Endothelial cell of umbilical vein (primary cell): ENCODE results near the gene SF3B4. TPM values are rescaled to one million over a fixed set of nuclear protein-coding genes. Genes with fewer than 3 reads are reported as not detected.

Experiments used
- BruUV-seq: library from RNA; stranded (reverse); fragments of 400-500 nt; replicated peaks from 2 replicates; lab custom pipeline; 2021; lab: Mats Ljungman, UMichigan
- CTCF ChIA-PET: fragments of 300-600, 350-600 bp; sonication (Branson Sonifier 250); formaldehyde crosslinking; loops from one replicate; lab custom pipeline; 2021; ENCODE audit warnings: antibody characterized with exemption, inconsistent platforms; lab: Charles Lee
- POLR2A ChIA-PET: fragments of 300-600, 350-600 bp; sonication (Branson Sonifier 250); formaldehyde crosslinking; loops from one replicate; lab custom pipeline; 2021; ENCODE audit warnings: antibody characterized with exemption, inconsistent platforms; lab: Charles Lee
- DNase-seq: peaks from one replicate; pipeline ENCODE4 v3.0.0-alpha.2; 2011; ENCODE audit warnings: low read depth, low spot score
- FAIRE-seq: peaks from 2 replicates; lab custom pipeline; 2011; peaks lifted over from hg19 to GRCh38; lab: Jason Lieb, UNC
- H2AFZ ChIP-seq: 2 replicates; pipeline ENCODE4 v1.6.0; 2012; ENCODE audit warnings: low read depth, low read length, control low read depth, inconsistent platforms
- H3K27ac ChIP-seq: 2 replicates; pipeline ENCODE4 v1.5.1; 2011; ENCODE audit warnings: low read depth, mild to moderate bottlenecking, control low read depth, low read length, moderate library complexity; ENCODE audit not compliant: insufficient read depth
- H3K27me3 ChIP-seq, 2 experiments: 2 replicates each; pipeline versions ENCODE4 v1.6.0 to v1.6.1; 2011; ENCODE audit warnings: low read length in 2 of 2, mixed read lengths in 1 of 2; ENCODE audit not compliant: control insufficient read depth in 2 of 2, insufficient read depth in 2 of 2
- H3K36me3 ChIP-seq, 2 experiments: 2 replicates in 1 of 2; 3 replicates in 1 of 2; pipeline ENCODE4 v1.5.1; 2011; ENCODE audit warnings: low read length in 2 of 2, mild to moderate bottlenecking in 1 of 2, moderate library complexity in 1 of 2; ENCODE audit not compliant: control insufficient read depth in 2 of 2, insufficient read depth in 2 of 2; ENCODE audit errors: extremely low read depth in 1 of 2
- H3K4me1 ChIP-seq: 3 replicates; pipeline ENCODE4 v1.5.1; 2011; ENCODE audit warnings: mild to moderate bottlenecking, low read length; ENCODE audit not compliant: control insufficient read depth, insufficient read depth; ENCODE audit errors: extremely low read depth
- H3K4me2 ChIP-seq: 2 replicates; pipeline ENCODE4 v1.6.1; 2011; ENCODE audit warnings: low read length, control low read depth, mixed read lengths; ENCODE audit not compliant: insufficient read depth
- H3K4me3 ChIP-seq, 3 experiments: fragments of 200-600 bp in 1 of 3; sonication (generic), shearing (Covaris generic) in 1 of 3; replicated peaks in 1 of 3; 2 replicates each; pipeline ENCODE4 v1.5.1; 2011 to 2016; ENCODE audit warnings: control low read depth in 3 of 3, low read length in 3 of 3, mild to moderate bottlenecking in 2 of 3, inconsistent platforms in 1 of 3, low read depth in 1 of 3, moderate library complexity in 1 of 3; ENCODE audit not compliant: insufficient read depth in 1 of 3
- H3K79me2 ChIP-seq: 2 replicates; pipeline ENCODE4 v1.6.0; 2012; ENCODE audit warnings: low read length, inconsistent platforms; ENCODE audit not compliant: control insufficient read depth, insufficient read depth
- H3K9ac ChIP-seq: replicated peaks from 2 replicates; pipeline ENCODE3; 2011; ENCODE audit warnings: low read length, control low read depth; ENCODE audit not compliant: insufficient read depth; ENCODE audit errors: extremely low read depth
- H3K9me1 ChIP-seq: replicated peaks from 3 replicates; pipeline ENCODE4 v1.6.0; 2011; ENCODE audit warnings: mild to moderate bottlenecking, low read length; ENCODE audit not compliant: control insufficient read depth, insufficient read depth; ENCODE audit errors: extremely low read depth
- H3K9me3 ChIP-seq: replicated peaks from 2 replicates; pipeline ENCODE4 v1.5.1; 2012; ENCODE audit warnings: low read length, inconsistent platforms; ENCODE audit not compliant: control insufficient read depth, insufficient read depth
- H4K20me1 ChIP-seq: replicated peaks from 2 replicates; pipeline ENCODE3; 2011; ENCODE audit warnings: mild to moderate bottlenecking, low read length; ENCODE audit not compliant: control insufficient read depth, insufficient read depth; ENCODE audit errors: extremely low read depth
- CTCF ChIP-seq, 2 donors: IDR thresholded peaks; 1 replicate in 1 of 2; 2 replicates in 1 of 2; pipeline ENCODE4 v1.5.1; 2011; ENCODE audit warnings: low read length in 2 of 2, mild to moderate bottlenecking in 2 of 2, moderate library complexity in 2 of 2, control low read depth in 1 of 2, inconsistent platforms in 1 of 2, low read depth in 1 of 2; ENCODE audit not compliant: insufficient read depth in 1 of 2; ENCODE audit errors: extremely low read depth in 1 of 2
- EZH2 ChIP-seq: IDR thresholded peaks from 2 replicates; pipeline ENCODE4 v1.6.1; 2012; ENCODE audit warnings: borderline replicate concordance, low read depth, mild to moderate bottlenecking, moderate library complexity, low read length, inconsistent platforms; ENCODE audit not compliant: severe bottlenecking
- FOS ChIP-seq: IDR thresholded peaks from 2 replicates; pipeline ENCODE4 v1.6.1; 2011; ENCODE audit warnings: mild to moderate bottlenecking, low read length, moderate library complexity, borderline replicate concordance; ENCODE audit not compliant: insufficient read depth
- GATA2 ChIP-seq: IDR thresholded peaks from 2 replicates; pipeline ENCODE4 v1.7.0; 2011; ENCODE audit warnings: low read depth, mild to moderate bottlenecking, moderate library complexity, mixed read lengths, low read length; ENCODE audit not compliant: insufficient read length, insufficient read depth
- JUN ChIP-seq: IDR thresholded peaks from 2 replicates; pipeline ENCODE4 v1.6.1; 2011; ENCODE audit warnings: borderline replicate concordance, low read depth; ENCODE audit not compliant: insufficient read length, insufficient read depth
- MAX ChIP-seq: IDR thresholded peaks from 2 replicates; pipeline ENCODE4 v1.6.1; 2011; ENCODE audit not compliant: insufficient read depth, insufficient read length
- MYC ChIP-seq: IDR thresholded peaks from one replicate; pipeline ENCODE4 v1.6.1; 2011; ENCODE audit warnings: mild to moderate bottlenecking, low read depth, low read length
- POLR2A ChIP-seq: IDR thresholded peaks from 2 replicates; pipeline ENCODE4 v1.6.1; 2012; ENCODE audit warnings: low read depth, mild to moderate bottlenecking, control low read depth, low read length
- POLR2AphosphoS5 ChIP-seq: IDR thresholded peaks from 2 replicates; pipeline ENCODE4 v1.6.1; 2012; ENCODE audit warnings: low read depth, mild to moderate bottlenecking, control low read depth, low read length, moderate library complexity; ENCODE audit not compliant: insufficient read depth
- dilution Hi-C: fragments of 300-500 bp; cut with MboI; formaldehyde crosslinking; loops from one replicate; pipeline ENCODE4 v1.15.0; 2019; ENCODE audit warnings: low sequenced_read_pairs; ENCODE audit not compliant: extremely low pct_ligation_motif_present
- intact Hi-C: fragments of 100-400 bp; cut with micrococcal nuclease; formaldehyde crosslinking; loops from one replicate; pipeline ENCODE4 v1.10.0; 2022
- polyA plus RNA-seq, 4 experiments: library from polyadenylated mRNA; depleted of rRNA in 3 of 4; stranded (reverse) in 3 of 4; unstranded in 1 of 4; fragments of >200 nt; gene quantifications; 2 replicates each; pipeline versions ENCODE4 v1.2.1 to v1.2.3, GENCODE V29; 2011 to 2012; ENCODE audit warnings: missing spikeins in 1 of 4
- total RNA-seq: library from RNA; stranded (reverse); gene quantifications from 2 replicates; pipeline ENCODE4 v1.2.3, GENCODE V29; 2021

The SF3B4 gene
- total and polyA plus RNA-seq, 2 donors (not counting 3 experiments of a cell fraction or from before 2014, with no cell fraction given) = 62.7 to 74.4 TPM

GRCh38 chr1:149883598-149884247 lies 43.9 kb downstream of the SF3B4 start:
- DNase-seq = no peak
- H3K27ac ChIP-seq = no peak overlapping the region
- H3K4me2 ChIP-seq = no peak overlapping the region
- ChIA-PET POLR2A (no interaction called here), CTCF (no interaction called here)
- H3K9me1 ChIP-seq = no peaks in the 10 kb centered on the region
- no peak overlapping the region for H2AFZ ChIP-seq
- no peak for FAIRE-seq
- intact Hi-C loops (no loop called here), dilution Hi-C loops (loop anchor here (25.0 kb wide), 1 partner anchor 154 kb away; no protein-coding TSS in a partner anchor)
- peaks cover 12% of the 10 kb centered on the region for H3K4me1 ChIP-seq
- no peaks in the 10 kb centered on the region for H3K27me3 ChIP-seq
- H3K9me3 ChIP-seq = no peaks in the 10 kb centered on the region
- H3K4me3 ChIP-seq = no peak overlapping the region
- H3K9ac ChIP-seq = no peak overlapping the region
- no TSS peak for BruUV-seq
- no peaks in the 10 kb centered on the region for H3K79me2 ChIP-seq
- TF ChIP-seq FOS = no peak
- no peak for TF ChIP-seq MYC
- TF ChIP-seq GATA2 = no peak
- TF ChIP-seq CTCF (IDR thresholded peaks at IDR 0.05; ENCODE audit: extremely low read depth in 1 of 2, insufficient read depth in 1 of 2, low read depth in 1 of 2, low read length in 2 of 2) = no peak
- TF ChIP-seq EZH2 = no peak
- TF ChIP-seq POLR2AphosphoS5 = no peak
- no peak for TF ChIP-seq MAX
- TF ChIP-seq JUN = no peak
- TF ChIP-seq POLR2A = no peak
- H3K36me3 ChIP-seq = no peaks in the 10 kb centered on the region
- H4K20me1 ChIP-seq = no peaks in the 10 kb centered on the region
